K562 (cell line): ENCODE data around the gene SCMH1. TPM values are rescaled to one million over a fixed set of nuclear protein-coding genes. Genes with fewer than 3 reads are reported as not detected.
A peak's percentile ranks its signal among the peaks of the same experiment; 100 is the strongest.

Experiments
- BMI1 ChIP-seq: fragments of 150-350 bp; IDR thresholded peaks from 2 replicates; pipeline ENCODE4 v1.6.1; 2014; ENCODE audit warnings: low read length
- DLX4 ChIP-seq: fragments of 250-450 bp; sonication (Bioruptor Pico); IDR thresholded peaks from 2 replicates; pipeline ENCODE4 v1.6.1; 2021; ENCODE audit warnings: mild to moderate bottlenecking
- ERF ChIP-seq: fragments of 450-650 bp; formaldehyde crosslinking; IDR thresholded peaks from 2 replicates; pipeline ENCODE4 v1.4.0; 2020; ENCODE audit warnings: mild to moderate bottlenecking, mixed read lengths
- GABPB2 ChIP-seq: fragments of 250-450 bp; sonication (Bioruptor Pico); conservative IDR thresholded peaks from 2 replicates; pipeline ENCODE4 v1.5.1; 2021; ENCODE audit warnings: mild to moderate bottlenecking
- IFI16 ChIP-seq: fragments of 250-450 bp; sonication (Bioruptor Pico); IDR thresholded peaks from 2 replicates; pipeline ENCODE4 v2.1.2; 2022; ENCODE audit warnings: mild to moderate bottlenecking, inconsistent platforms
- KDM4B ChIP-seq, 2 experiments: fragments of 450-650 bp in 1 of 2; sonication (generic) in 1 of 2; IDR thresholded peaks; 2 replicates each; pipeline ENCODE4 v1.6.1; 2016 to 2017; ENCODE audit warnings: borderline replicate concordance in 2 of 2, antibody characterized with exemption in 1 of 2, low read depth in 1 of 2, mild to moderate bottlenecking in 1 of 2
- NCOA2 ChIP-seq, 2 experiments: fragments of 450-650 bp; IDR thresholded peaks; 2 replicates each; pipeline ENCODE4 v1.6.1; 2018; ENCODE audit warnings: mild to moderate bottlenecking in 2 of 2, moderate library complexity in 1 of 2; ENCODE audit not compliant: partially characterized antibody in 2 of 2
- NCOA6 ChIP-seq: fragments of 450-650 bp; IDR thresholded peaks from 2 replicates; pipeline ENCODE4 v1.6.1; 2017; ENCODE audit warnings: mild to moderate bottlenecking
- OTX1 ChIP-seq: fragments of 450-650 bp; formaldehyde crosslinking; IDR thresholded peaks from 2 replicates; pipeline ENCODE4 v1.4.0; 2022; ENCODE audit warnings: mild to moderate bottlenecking
- PHTF2 ChIP-seq: fragments of 250-450 bp; sonication (Bioruptor Pico); IDR thresholded peaks from 2 replicates; pipeline ENCODE4 v1.5.0; 2021; ENCODE audit warnings: mild to moderate bottlenecking
- POLR2A ChIP-seq: fragments of 450-650 bp; conservative IDR thresholded peaks from 2 replicates; pipeline ENCODE4 v1.6.1; 2016
- POLR2AphosphoS2 ChIP-seq: IDR thresholded peaks from 2 replicates; pipeline ENCODE4 v1.6.1; 2012; ENCODE audit warnings: low read length, improper control_type of control experiment
- RB1 ChIP-seq: fragments of 450-650 bp; IDR thresholded peaks from 2 replicates; pipeline ENCODE4 v1.6.1; 2017; ENCODE audit warnings: low read depth, mild to moderate bottlenecking
- SREBF2 ChIP-seq: sonication (generic); formaldehyde crosslinking; IDR thresholded peaks from 2 replicates; pipeline ENCODE4 v1.4.0; 2020; ENCODE audit warnings: mild to moderate bottlenecking, missing genetic modification reagents
- SRSF9 ChIP-seq: fragments of 200-400 bp; formaldehyde crosslinking; IDR thresholded peaks from 2 replicates; pipeline ENCODE4 v1.6.1; 2017; ENCODE audit warnings: low read depth, low read length, borderline replicate concordance
- TAF9B ChIP-seq: fragments of 450-650 bp; IDR thresholded peaks from 2 replicates; pipeline ENCODE4 v1.6.1; 2018; ENCODE audit warnings: mild to moderate bottlenecking; ENCODE audit not compliant: partially characterized antibody
- TCFL5 ChIP-seq: fragments of 250-450 bp; sonication (Bioruptor Pico); conservative IDR thresholded peaks from 2 replicates; pipeline ENCODE4 v1.6.1; 2021; ENCODE audit warnings: mild to moderate bottlenecking, moderate library complexity, matching md5 sums
- ZNF395 ChIP-seq: fragments of 200-800 bp; sonication (Bioruptor generic); IDR thresholded peaks from 2 replicates; pipeline ENCODE4 v1.6.1; 2017; ENCODE audit warnings: missing genetic modification characterization, missing compliant biosample characterization
- ZNF408 ChIP-seq: fragments of 250-450 bp; sonication (Bioruptor Pico); IDR thresholded peaks from 2 replicates; pipeline ENCODE4 v1.4.0; 2020; ENCODE audit warnings: low read depth, mild to moderate bottlenecking, moderate library complexity
- ZNF449 ChIP-seq: fragments of 250-450 bp; sonication (Bioruptor Pico); IDR thresholded peaks from 2 replicates; pipeline ENCODE4 v1.8.0; 2022; ENCODE audit warnings: moderate library complexity, mild to moderate bottlenecking, inconsistent platforms
- ZNF57 ChIP-seq: fragments of 450-650 bp; formaldehyde crosslinking; IDR thresholded peaks from 2 replicates; pipeline ENCODE4 v1.4.0; 2020; ENCODE audit warnings: mild to moderate bottlenecking, moderate library complexity
- polyA plus RNA-seq, 8 experiments: library from polyadenylated mRNA; depleted of rRNA in 4 of 8; stranded (reverse) in 5 of 8; unstranded in 3 of 8; fragments of >200 nt; fragmentation: Nextera tagmentation in 2 of 8; fragmentation: Illumina TruSeq in 1 of 8; extraction: Ambion mirVana in 2 of 8; extraction: Trizol in 1 of 8; gene quantifications; 2 replicates each; pipeline versions ENCODE4 v1.2.1 to v1.2.3, GENCODE V29; 2011 to 2014; ENCODE audit warnings: inconsistent platforms in 1 of 8, missing spikeins in 1 of 8
- total RNA-seq, 7 experiments: library from RNA; depleted of rRNA in 6 of 7; stranded (reverse); fragments of >200 nt in 6 of 7; fragmentation: Illumina TruSeq in 2 of 7; extraction: Trizol in 2 of 7; gene quantifications; 2 replicates each; pipeline versions ENCODE4 v1.2.1 to v1.2.3, GENCODE V29; 2011 to 2021; ENCODE audit warnings: low replicate concordance in 1 of 7
- TF ChIP-seq, protein P1 (sequence below): fragments of 200-400 bp; formaldehyde crosslinking; IDR thresholded peaks from 2 replicates; pipeline ENCODE4 v1.6.1; 2017; ENCODE audit warnings: mild to moderate bottlenecking, low read depth, low read length, moderate library complexity
- TF ChIP-seq, protein P2 (sequence below): fragments of 450-650 bp; IDR thresholded peaks from 2 replicates; pipeline ENCODE4 v1.6.1; 2017; ENCODE audit warnings: antibody characterized with exemption

SCMH1 gene
- total and polyA plus RNA-seq, 9 of the 15 experiments (the other 6 are each of a cell fraction or from before 2014, with no cell fraction given) = 8.5 to 37.0 (median 26.8) TPM

- TF ChIP-seq NCOA2 (IDR thresholded peaks at IDR 0.05; ENCODE audit: partially characterized antibody in 2 of 2) (peak; percentile 27 to 36), DLX4 (CRISPR knock-in tag) (no peak), TCFL5 (CRISPR knock-in tag) (no peak), POLR2A (no peak), SRSF9 (no peak), PHTF2 (CRISPR knock-in tag) (no peak), ZNF449 (CRISPR knock-in tag) (no peak), ZNF57 (CRISPR knock-in tag) (no peak), ZNF408 (CRISPR knock-in tag) (no peak), SREBF2 (CRISPR knock-in tag) (no peak), KDM4B (IDR thresholded peaks at IDR 0.05; ENCODE audit: borderline replicate concordance in 2 of 2, low read depth in 1 of 2) (no peak), ZNF395 (CRISPR knock-in tag) (peak; percentile 76; the same call in 1 of the 2 replicates), IFI16 (no peak), ERF (no peak), GABPB2 (no peak), NCOA6 (no peak), BMI1 (no peak), RB1 (peak; percentile 46; the same call in 1 of the 2 replicates), OTX1 (CRISPR knock-in tag) (no peak), TAF9B (peak; percentile 37), POLR2AphosphoS2 (no peak)
- TF ChIP-seq, protein P1, sequence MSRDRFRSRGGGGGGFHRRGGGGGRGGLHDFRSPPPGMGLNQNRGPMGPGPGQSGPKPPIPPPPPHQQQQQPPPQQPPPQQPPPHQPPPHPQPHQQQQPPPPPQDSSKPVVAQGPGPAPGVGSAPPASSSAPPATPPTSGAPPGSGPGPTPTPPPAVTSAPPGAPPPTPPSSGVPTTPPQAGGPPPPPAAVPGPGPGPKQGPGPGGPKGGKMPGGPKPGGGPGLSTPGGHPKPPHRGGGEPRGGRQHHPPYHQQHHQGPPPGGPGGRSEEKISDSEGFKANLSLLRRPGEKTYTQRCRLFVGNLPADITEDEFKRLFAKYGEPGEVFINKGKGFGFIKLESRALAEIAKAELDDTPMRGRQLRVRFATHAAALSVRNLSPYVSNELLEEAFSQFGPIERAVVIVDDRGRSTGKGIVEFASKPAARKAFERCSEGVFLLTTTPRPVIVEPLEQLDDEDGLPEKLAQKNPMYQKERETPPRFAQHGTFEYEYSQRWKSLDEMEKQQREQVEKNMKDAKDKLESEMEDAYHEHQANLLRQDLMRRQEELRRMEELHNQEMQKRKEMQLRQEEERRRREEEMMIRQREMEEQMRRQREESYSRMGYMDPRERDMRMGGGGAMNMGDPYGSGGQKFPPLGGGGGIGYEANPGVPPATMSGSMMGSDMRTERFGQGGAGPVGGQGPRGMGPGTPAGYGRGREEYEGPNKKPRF = no peak
- TF ChIP-seq, protein P2, sequence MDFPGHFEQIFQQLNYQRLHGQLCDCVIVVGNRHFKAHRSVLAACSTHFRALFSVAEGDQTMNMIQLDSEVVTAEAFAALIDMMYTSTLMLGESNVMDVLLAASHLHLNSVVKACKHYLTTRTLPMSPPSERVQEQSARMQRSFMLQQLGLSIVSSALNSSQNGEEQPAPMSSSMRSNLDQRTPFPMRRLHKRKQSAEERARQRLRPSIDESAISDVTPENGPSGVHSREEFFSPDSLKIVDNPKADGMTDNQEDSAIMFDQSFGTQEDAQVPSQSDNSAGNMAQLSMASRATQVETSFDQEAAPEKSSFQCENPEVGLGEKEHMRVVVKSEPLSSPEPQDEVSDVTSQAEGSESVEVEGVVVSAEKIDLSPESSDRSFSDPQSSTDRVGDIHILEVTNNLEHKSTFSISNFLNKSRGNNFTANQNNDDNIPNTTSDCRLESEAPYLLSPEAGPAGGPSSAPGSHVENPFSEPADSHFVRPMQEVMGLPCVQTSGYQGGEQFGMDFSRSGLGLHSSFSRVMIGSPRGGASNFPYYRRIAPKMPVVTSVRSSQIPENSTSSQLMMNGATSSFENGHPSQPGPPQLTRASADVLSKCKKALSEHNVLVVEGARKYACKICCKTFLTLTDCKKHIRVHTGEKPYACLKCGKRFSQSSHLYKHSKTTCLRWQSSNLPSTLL = no peak
Measured at GRCh38 chr1:41160498-41161110, 81.5 kb downstream of the SCMH1 start (continued).
